Jurkat, Clone E6-1 (cell line): ENCODE results near the gene SIN3A.
A peak's percentile ranks its signal among the peaks of the same experiment; 100 is the strongest.
"Not testable (repeated sequence)": the region's sequence is repeated elsewhere in the genome, so short reads cannot be mapped to it uniquely, and the experiment has no call there.

Experiments used
- DNase-seq: peaks from one replicate; pipeline ENCODE4 v3.0.0-alpha.2; 2011; ENCODE audit warnings: low read depth, low spot score
- H3K4me3 ChIP-seq: 2 replicates; pipeline ENCODE4 v1.5.1; 2011; ENCODE audit warnings: mild to moderate bottlenecking, low read length, control low read depth, moderate library complexity

SIN3A gene

DNA sequence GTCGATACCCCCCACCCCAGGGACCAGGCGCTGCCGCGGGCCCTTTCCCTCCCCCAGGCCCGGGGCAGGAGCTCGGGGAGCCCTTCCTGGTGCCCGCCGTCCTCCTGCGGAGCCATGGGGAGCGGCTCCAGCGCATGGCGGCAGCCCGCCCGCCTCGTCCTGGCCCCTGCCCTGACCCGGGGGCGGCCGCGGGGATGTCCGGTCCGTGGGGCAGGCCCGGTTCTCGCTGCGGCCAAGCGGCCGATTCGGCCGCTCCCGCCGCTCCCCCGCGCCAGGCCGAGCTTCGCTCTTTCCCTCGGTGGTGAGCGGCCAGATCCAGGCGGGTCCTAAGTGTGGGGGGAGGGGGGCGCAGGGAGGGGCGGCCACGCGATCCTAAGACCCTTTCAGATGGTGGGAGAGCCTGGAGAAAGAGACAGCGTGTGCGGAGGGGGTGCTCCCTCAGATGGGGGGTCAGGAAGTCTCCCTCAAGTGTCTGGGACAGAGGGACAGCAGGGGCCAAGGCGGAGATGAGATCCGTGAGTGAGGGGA, 103.4 kb downstream of the SIN3A start:
- peak overlapping the region; percentile 50; the same call in 1 of the 2 replicates for H3K4me3 ChIP-seq
- DNase-seq: no peak

DNA sequence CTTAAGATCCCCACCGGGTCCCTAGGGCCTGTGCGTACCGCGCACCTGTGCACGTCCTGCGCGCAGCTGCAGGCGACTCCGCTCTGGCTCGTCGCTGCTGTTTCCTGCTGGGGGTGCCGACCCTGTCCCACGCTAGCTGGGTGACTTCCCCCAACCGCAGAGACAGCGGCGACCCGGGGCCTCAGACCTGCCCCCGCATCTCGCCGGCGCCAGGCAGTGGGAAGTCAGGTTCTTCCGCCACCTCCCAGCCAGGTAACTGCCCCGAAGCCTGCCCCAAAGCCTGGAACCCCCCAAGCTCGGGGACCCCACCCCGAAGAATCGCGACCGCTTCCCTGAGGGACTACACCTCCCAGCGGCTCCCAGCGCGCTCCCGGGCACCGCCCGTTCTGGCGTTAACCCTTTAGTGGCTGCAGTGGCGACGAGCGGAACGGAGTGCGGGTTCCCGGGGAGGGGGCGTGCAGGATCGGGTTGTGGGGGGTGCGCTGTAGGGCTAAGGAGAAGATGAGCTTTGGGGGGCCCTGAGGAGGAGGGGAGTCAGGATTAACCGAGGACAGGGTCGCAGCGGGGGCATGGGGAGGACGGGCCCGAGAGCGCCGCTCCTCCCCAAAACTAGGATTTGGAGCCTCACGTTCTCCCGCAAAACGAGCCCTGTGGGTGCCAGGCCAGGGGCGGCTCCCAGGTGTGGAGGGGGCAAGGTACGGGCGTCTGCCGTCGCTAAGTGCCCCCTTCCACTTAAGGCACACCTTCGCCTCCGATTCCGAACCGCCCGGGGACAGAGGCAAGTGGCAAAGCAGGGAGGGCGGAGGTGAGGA, 104.1 kb downstream of the SIN3A start:
- DNase-seq: peak; percentile 67
- peak overlapping the region; percentile 50 for H3K4me3 ChIP-seq

DNA sequence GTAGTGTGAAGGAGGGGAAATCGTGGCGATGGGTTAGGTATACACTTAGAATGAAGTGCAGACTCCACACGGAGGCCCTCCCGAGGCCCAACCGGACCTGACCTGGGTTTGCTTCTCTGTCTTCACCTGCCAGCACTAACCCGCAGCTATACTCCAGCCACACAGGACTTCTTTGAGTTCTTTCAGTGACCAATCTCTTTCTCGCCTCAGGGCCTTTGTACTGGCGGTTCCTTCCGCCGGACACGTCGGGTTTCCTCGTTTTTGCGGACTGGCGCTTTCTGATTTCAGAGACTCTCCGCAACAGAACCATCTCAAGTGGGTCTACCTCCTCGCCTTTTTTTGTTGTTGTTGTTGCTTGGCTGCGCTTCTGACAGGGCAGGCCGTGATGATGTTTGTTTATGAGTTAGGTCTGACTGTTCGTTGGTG, 104.7 kb downstream of the SIN3A start, which contains the start of gene NEIL1:
TSS of gene NEIL1 (plus strand) at position 244 of the 426 bp plus-strand sequence. CDS start 1,867 bp downstream, outside the sequence.
- H3K4me3 ChIP-seq: peak within 1 kb of the TSS; percentile 50
- DNase-seq: no peak

DNA sequence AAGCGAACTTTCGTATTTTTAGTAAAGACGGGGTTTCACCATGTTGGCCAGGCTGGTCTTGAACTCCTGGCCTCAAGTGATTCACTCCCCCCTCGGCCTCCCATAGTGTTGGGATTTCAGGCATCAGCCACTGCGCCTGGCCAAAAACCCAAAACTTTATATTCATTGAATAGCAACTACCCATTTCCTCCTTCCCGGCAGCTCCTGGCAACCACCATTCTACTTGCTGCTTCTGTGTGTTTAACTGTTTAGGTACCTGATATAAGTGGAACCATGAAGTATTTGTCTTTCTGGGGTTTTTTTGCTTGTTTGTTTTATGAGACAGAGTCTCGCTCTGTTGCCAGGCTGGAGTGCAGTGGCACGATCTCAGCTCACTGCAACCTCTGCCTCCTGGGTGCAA, 107.5 kb downstream of the SIN3A start:
- not testable (repeated sequence) for H3K4me3 ChIP-seq, DNase-seq

DNA sequence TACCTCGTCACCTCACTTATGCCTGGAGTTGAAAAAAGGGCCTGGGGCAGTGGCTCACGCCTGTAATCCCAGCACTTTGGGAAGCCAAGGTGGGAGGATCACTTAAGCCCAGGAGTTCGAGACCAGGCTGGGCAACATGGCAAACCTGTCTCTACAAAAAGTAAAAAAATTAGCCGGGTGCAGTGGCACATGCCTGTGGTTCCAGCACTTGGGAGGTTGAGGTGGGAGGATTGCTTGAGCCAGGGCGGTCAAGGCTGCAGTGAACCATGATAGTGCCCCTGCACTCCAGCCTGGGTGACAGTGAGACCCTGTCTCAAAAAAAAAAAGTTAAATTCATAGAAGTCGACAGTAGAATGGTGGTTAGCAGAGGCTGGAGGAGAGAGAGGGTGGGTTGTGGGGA, 109.3 kb downstream of the SIN3A start:
- no peak for DNase-seq

DNA sequence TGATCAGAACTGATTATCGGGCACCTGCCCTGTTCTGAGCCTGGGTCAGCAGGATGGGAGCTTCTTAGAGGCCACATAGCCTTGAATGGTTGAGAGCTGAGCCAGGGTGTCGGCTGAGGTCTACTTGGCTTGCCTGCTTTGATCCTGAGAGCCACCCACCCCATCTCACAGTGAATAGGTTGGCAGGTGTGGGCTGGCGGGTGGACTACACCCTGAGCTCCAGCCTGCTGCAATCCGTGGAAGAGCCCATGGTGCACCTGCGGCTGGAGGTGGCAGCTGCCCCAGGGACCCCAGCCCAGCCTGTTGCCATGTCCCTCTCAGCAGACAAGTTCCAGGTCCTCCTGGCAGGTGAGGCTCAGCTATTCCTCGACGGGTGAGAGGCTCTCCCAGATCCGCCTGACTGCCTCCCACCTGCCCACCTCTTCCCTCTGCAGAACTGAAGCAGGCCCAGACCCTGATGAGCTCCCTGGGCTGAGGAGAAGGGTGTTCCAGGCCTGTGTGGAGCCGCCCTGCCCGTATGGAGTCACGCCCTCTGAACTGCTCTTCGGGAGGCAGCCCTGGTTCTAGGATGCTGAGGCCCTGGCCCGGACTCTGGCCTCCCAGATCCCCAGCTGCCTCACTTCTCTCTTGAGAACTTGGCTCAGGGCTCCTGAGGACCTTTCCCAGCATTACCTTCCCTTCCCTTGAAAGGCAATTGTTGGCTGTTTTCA, 111.8 kb downstream of the SIN3A start:
- DNase-seq: no peak

More for the DNA sequence above, 109.3 kb downstream of the SIN3A start:
- H3K4me3 ChIP-seq: no peak overlapping the region

DNA sequence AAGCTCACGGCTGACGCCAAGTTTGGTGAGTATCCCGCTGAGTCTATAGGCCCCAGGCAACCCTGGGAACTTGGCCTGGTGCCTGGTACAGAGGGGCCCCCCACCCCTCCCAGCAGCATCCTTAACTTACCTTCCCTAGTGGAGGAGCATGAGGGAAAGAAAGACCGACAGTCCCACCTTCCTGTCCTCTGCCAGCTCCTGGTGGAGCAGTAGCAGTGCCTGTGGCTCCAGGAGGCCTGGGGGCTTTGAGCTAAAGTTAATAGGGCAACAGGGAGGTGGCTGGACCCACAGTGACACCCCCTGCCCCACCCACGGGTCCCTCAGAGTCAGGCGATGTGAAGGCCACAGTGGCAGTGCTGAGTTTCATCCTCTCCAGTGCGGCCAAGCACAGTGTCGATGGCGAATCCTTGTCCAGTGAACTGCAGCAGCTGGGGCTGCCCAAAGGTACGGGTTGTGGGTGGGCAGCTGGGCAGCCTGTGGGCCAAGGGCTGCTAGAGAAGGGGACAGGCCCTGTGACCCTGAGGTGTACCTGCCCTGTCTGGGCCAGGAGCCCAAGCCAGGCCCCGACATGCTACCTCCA, 112.7 kb downstream of the SIN3A start:
- no peak overlapping the region for H3K4me3 ChIP-seq
- no peak for DNase-seq

More for the DNA sequence above, 111.8 kb downstream of the SIN3A start:
- H3K4me3 ChIP-seq: no peak overlapping the region

DNA sequence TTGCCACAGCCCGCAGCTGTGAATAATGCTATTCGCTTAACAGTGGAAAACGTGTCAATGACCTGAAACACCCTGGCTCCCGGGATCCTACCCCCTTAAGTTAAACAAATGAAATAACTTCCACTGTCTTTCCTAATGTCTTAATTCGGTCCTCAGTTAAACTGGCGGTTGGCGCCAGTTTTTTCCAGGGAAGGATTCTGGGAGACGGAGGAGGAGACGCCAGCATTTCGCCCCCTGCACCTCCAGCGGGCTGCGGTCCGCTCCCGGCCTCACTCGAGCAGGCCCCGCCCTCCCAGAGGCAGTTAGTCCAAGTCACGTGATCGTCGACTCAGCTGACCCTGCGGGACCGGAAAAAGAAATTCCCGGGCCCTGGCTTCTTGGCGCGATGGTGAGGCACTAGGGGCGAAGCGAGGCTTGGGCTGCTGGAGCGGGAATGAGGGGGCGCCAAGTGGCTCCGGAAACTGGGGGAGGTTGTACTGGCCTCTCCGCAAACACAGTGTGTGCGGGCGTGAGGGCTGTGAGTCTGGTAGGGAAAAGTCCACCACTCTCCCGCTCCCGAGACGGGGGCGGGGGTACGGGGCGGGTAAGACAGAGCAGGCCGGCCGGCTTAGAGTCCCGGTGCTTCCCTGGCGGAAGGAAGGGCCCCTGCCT, 115.7 kb downstream of the SIN3A start, which contains the start of gene COMMD4:
TSS of gene COMMD4 (plus strand) at position 359 of the 651 bp plus-strand sequence. CDS start at position 386, 27 bp downstream.
- peak; percentile 86 for DNase-seq
- peak within 1 kb of the TSS; percentile 80 for H3K4me3 ChIP-seq

DNA sequence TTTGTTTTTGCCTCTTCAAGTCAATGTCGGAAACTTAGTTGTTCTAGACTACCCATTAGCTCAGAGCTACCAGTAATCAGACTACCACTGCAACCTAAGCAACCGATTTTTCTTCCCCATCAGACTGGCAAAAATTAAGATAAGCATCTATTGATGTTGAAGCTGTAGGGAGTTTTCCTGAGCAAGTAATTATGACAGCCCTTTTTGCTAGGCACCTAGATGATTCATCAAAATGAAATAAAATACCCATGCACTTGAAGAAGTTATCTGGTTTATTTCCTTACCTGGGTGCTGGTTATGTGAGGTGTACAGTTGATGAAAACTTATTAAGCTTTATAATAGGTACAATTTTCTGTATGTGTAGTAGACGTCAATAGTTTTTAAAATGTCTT, 116.2 kb downstream of the SIN3A start:
- peak overlapping the region; percentile 80 for H3K4me3 ChIP-seq
- no peak for DNase-seq

DNA sequence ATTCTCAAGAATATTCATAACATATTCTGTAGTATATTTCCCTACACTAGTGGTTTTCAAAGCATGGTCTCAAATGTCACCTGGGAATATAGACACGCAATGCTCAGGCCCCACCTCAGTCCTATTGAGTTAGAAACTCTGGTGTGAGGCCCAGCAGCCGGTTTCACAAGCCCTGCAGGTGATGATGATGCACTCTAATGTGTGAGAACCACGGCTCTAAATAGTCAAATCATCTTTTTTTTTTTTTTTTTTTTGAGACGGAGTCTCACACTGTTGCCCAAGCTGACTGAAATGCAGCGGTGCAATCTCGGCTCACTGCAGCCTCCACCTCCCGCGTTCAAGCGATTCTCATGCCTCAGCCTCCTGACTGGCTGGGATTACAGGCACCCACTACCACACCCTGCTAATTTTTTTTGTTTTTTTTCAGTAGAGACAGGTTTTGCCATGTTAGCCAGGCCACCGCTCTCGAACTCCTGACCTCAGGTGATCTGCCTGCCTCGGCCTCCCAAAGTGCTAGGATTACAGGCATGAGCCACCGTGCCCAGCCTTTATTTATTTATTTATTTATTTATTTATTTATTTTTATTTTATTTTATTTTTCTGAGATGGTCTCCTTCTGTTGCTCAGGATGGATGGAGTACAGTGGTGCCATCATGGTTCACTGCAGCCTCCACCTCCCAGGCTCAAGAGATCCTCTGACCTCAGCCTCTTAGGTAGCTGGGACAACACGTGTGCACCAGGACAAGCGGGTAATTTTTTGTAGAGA, 117.7 kb downstream of the SIN3A start:
- DNase-seq, H3K4me3 ChIP-seq: not testable (repeated sequence)

DNA sequence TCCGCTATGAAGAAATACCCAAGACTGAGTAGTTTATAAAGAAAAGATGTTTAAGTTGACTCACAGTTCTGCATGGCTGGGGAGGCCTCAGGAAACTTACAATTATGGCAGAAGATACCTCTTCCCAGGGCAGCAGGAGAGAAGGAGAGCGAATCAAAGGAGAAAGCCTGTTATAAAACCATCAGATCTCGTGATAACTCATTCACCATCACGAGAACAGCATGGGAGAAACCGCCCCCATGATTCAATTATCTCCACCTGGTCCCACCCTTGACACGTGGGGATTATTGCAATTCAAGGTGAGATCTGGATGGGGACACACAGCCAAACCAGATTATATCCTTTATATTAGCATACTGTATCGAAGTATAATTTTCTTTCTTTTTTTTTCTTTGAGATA, 119.4 kb downstream of the SIN3A start:
- H3K4me3 ChIP-seq, DNase-seq: not testable (repeated sequence)

DNA sequence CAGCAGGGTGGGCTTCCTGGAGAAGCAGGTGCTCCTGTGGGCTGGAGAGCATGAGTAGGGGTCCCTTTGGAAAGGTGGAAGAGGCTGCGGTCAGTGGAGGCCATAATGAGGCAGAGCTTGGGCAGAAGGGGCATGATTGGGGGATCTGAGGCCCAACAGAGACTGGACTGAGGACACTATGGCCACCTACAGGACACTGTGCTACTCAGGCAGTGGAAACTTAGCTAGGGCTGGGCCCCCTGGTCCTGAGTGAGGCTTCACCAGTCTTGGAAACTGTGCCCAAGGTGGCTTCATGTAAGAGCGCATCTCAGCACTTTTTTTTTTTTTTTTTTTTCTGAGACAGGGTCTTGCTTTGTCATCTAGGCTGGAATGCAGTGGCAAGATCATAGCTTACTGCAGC, 121.9 kb downstream of the SIN3A start:
- no peak overlapping the region for H3K4me3 ChIP-seq
- DNase-seq: no peak

DNA sequence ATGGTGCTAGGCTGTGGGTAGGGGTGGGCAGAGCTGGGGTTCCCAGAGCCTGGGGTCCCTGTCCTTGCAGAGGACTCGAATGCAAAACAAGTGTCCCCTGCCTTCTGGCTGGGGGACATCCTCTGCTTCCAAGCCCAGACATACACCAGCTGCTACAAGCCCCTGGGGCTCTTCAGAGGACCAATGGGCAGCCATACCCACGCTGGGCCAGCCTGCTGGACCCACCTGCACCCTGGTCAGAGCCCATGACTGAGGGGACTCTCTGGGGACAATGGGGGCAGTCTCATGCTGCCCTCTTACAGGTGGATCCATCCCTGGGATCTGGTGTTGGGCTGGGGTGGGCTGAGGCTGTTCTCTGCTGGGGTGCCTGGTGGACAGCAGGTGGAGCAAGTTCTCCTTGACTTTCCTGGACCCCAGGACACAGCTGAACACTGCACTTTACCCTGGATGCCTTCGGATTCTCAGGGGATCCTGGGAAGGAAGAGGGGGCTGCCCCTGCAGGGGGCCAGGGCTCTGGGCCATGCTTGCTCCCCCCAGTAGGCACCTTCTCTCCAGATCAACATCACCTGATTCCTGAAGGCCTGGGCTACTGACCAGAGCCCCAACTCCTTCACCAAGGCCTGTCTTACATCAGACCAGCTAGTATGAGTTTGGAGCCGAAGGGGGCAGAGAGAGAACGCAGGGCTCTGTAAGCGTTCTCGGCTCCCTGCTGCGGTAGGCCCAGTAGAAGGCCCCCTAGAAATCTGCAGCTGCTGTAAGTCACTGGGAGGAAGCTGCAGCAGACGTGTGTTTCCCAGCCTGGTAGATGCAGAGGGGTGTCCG, 122.8 kb downstream of the SIN3A start:
- no peak for DNase-seq
- H3K4me3 ChIP-seq: no peak overlapping the region

DNA sequence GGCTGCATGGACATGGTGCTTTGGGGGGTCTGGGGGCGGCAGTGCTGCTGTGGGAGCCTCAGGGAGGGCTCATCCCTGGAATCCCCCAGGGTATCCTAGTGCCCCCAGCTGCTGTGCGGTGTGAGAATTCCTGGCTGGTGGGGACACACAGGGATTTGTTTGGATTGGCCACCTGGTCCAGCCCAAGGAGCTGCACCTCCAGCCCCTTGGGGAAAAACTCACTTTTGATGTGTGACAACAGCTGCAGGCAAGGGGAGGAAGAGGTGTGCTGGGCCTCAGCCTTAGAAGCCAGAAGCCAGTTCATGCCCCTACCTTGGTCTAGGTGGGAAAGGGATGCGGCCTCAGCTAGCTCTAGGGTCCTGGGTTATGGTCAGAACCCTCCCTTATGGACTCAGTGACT, 124.0 kb downstream of the SIN3A start:
- DNase-seq: no peak
- no peak overlapping the region for H3K4me3 ChIP-seq

DNA sequence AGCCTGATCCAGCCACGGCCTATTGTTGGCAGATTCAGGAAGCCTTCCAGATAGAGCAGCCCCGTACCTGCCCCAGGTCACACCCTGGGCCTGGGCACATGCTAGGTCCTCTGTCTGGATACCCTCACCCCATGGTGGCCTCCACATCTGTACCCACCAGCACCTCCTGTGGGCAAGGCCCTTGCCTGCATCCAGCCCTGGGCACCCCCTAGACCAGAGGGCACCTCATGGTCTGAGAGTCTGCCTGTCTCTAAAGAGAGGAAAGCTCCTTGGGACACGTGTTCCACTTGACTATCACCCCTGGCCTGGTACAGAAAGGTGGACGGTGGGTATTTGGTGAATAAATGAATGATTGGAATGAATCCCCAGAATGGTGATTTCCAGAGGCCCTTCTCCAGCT, 124.5 kb downstream of the SIN3A start:
- no peak for DNase-seq
- H3K4me3 ChIP-seq: no peak overlapping the region

DNA sequence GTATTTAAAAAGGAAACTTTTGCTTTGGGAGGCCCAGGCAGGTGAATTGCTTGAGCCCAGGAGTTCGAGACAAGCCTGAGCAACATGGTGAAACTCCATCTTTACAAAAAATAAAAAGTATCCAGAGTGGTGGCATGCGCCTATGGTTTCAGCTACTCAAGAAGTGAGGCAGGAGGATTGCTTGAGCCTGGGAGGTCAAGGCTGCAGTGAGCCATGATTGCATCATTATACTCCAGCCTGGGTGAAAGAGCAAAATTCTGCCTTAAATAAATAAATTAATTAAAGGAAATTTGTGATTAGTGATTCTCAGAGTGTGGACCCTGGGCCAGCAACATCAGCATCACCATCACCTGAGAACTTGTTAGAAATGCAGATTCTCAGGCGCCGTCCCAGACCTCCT, 125.6 kb downstream of the SIN3A start:
- no peak overlapping the region for H3K4me3 ChIP-seq
- no peak for DNase-seq

DNA sequence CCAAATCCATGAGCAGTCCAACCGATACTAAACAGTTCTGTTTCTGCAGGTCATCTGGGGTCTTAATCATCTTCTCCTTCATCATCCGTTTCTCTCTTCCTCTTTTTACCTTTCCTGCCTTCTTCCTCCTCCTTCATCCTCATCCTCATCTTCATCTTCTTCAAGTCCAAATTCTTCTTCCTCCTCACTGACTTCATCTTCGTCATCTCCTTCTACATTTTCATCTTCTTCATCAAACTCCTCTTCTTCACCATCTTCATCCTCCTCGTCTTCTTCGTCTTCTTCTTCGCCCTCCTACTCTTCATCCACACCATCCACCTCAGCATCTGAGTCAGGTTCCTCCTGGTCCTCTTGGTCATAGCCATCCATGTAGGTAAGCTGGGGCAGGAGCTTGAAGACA, 129.8 kb downstream of the SIN3A start:
- DNase-seq: no peak
- H3K4me3 ChIP-seq: no peak overlapping the region
